HCT116 (cell line): ENCODE data around the gene ZSWIM7. TPM values are rescaled to one million over a fixed set of nuclear protein-coding genes. Genes with fewer than 3 reads are reported as not detected.

ENCODE experiments used
- ATAC-seq: fragments of 200-7000 bp; cut with Tn5 transposase; 2 replicates; pipeline ENCODE4 v1.9.1; 2020; ENCODE audit warnings: mild to moderate bottlenecking, moderate library complexity
- BruUV-seq: library from RNA; stranded (reverse); fragments of 400-500 nt; replicated peaks from 2 replicates; lab custom pipeline; 2021; lab: Mats Ljungman, UMichigan
- CTCF ChIA-PET: fragments of 300-600 bp; sonication (Branson Sonifier 250); formaldehyde crosslinking; loops from one replicate; lab custom pipeline; 2021; ENCODE audit warnings: antibody characterized with exemption; lab: Charles Lee
- POLR2A ChIA-PET: fragments of 300-600, 350-600 bp; sonication (Branson Sonifier 250); formaldehyde crosslinking; loops from one replicate; lab custom pipeline; 2021; ENCODE audit warnings: antibody characterized with exemption; lab: Charles Lee
- RAD21 ChIA-PET, 2 experiments: fragments of 300-600 bp; sonication (Branson Sonifier 250); formaldehyde crosslinking; loops; one replicate each; lab custom pipeline; 2023; ENCODE audit warnings: low total read pairs in 2 of 2; ENCODE audit not compliant: uncharacterized antibody in 2 of 2, unreplicated experiment in 2 of 2, low non-redundant PET in 1 of 2; lab: Charles Lee
- DNase-seq: peaks from one replicate; pipeline ENCODE4 v3.0.0-alpha.2; 2010; ENCODE audit warnings: low read depth, low spot score
- H2AFZ ChIP-seq: fragments of 200-600 bp; shearing (Covaris generic), sonication (generic); 2 replicates; pipeline ENCODE4 v1.6.1; 2017; ENCODE audit warnings: low read depth, mixed run types, mixed read lengths, antibody characterized with exemption, low read length; ENCODE audit not compliant: poor library complexity, severe bottlenecking
- H3K27ac ChIP-seq: 2 replicates; pipeline ENCODE4 v1.5.1; 2012; ENCODE audit warnings: low read depth, low read length
- H3K27me3 ChIP-seq: fragments of 200-600 bp; sonication (generic); 2 replicates; pipeline ENCODE4 v1.6.1; 2016; ENCODE audit warnings: mixed run types, low read length, mixed read lengths; ENCODE audit not compliant: insufficient read depth
- H3K36me3 ChIP-seq, 2 experiments: fragments of 200-500 bp in 1 of 2; fragments of 200-600 bp in 1 of 2; sonication (Bioruptor generic) in 1 of 2; sonication (generic) in 1 of 2; 2 replicates each; pipeline versions ENCODE4 v1.5.1 to v1.6.1; 2014 to 2016; ENCODE audit warnings: low read length in 2 of 2, inconsistent platforms in 1 of 2, mixed read lengths in 1 of 2, mixed run types in 1 of 2; ENCODE audit not compliant: insufficient read depth in 2 of 2, control insufficient read depth in 1 of 2
- H3K4me1 ChIP-seq, 2 experiments: fragments of 200-600 bp in 1 of 2; sonication (generic) in 1 of 2; 2 replicates each; pipeline versions ENCODE4 v1.5.1 to v1.6.1; 2012 to 2017; ENCODE audit warnings: low read length in 2 of 2, inconsistent platforms in 1 of 2, mild to moderate bottlenecking in 1 of 2, mixed read lengths in 1 of 2, mixed run types in 1 of 2, moderate library complexity in 1 of 2; ENCODE audit not compliant: insufficient read depth in 2 of 2, control insufficient read depth in 1 of 2
- H3K4me2 ChIP-seq: fragments of 200-600 bp; sonication (generic); 2 replicates; pipeline ENCODE4 v1.6.1; 2017; ENCODE audit warnings: mixed run types, low read length, mixed read lengths
- H3K4me3 ChIP-seq, 2 experiments: fragments of 200-600 bp in 1 of 2; sonication (generic) in 1 of 2; replicated peaks in 1 of 2; 2 replicates each; pipeline ENCODE4 v1.5.1; 2011 to 2016; ENCODE audit warnings: low read length in 2 of 2, control low read depth in 1 of 2, low read depth in 1 of 2, mild to moderate bottlenecking in 1 of 2, mixed read lengths in 1 of 2, mixed run types in 1 of 2
- H3K79me2 ChIP-seq: fragments of 200-600 bp; sonication (generic); 2 replicates; pipeline ENCODE4 v1.6.1; 2017; ENCODE audit warnings: mild to moderate bottlenecking, mixed run types, low read length, moderate library complexity, mixed read lengths; ENCODE audit not compliant: insufficient read depth
- H3K9ac ChIP-seq: fragments of 200-600 bp; sonication (generic); 2 replicates; pipeline ENCODE4 v1.6.1; 2016; ENCODE audit warnings: low read length, mixed read lengths
- H3K9me2 ChIP-seq: fragments of 200-600 bp; sonication (generic), shearing (Covaris generic); 2 replicates; pipeline ENCODE4 v1.6.1; 2017; ENCODE audit warnings: mixed run types, mild to moderate bottlenecking, moderate library complexity; ENCODE audit not compliant: insufficient read depth
- H3K9me3 ChIP-seq, 2 experiments: fragments of 200-500 bp in 1 of 2; fragments of 200-600 bp in 1 of 2; sonication (Bioruptor generic) in 1 of 2; sonication (generic) in 1 of 2; 2 replicates each; pipeline ENCODE4 v1.6.1; 2014 to 2017; ENCODE audit warnings: low read length in 2 of 2, mixed read lengths in 2 of 2, inconsistent platforms in 1 of 2, low read depth in 1 of 2, mild to moderate bottlenecking in 1 of 2, mixed run types in 1 of 2, moderate library complexity in 1 of 2; ENCODE audit not compliant: control insufficient read depth in 1 of 2, insufficient read depth in 1 of 2
- H4K20me1 ChIP-seq: fragments of 200-600 bp; sonication (generic), shearing (Covaris generic); 2 replicates; pipeline ENCODE4 v1.6.1; 2017; ENCODE audit warnings: mixed run types, mild to moderate bottlenecking, moderate library complexity; ENCODE audit not compliant: insufficient read depth
- CBX3 ChIP-seq: IDR thresholded peaks from 2 replicates; pipeline ENCODE4 v1.6.1; 2012; ENCODE audit warnings: low read depth
- FOSL1 ChIP-seq: IDR thresholded peaks from 2 replicates; pipeline ENCODE4 v1.6.1; 2012; ENCODE audit warnings: low read depth
- JUND ChIP-seq: IDR thresholded peaks from 2 replicates; pipeline ENCODE4 v1.6.1; 2012
- POLR2A ChIP-seq: IDR thresholded peaks from 2 replicates; pipeline ENCODE4 v1.7.0; 2011; ENCODE audit warnings: borderline replicate concordance; ENCODE audit not compliant: insufficient read depth, insufficient read length; ENCODE audit errors: extremely low read depth
- POLR2AphosphoS5 ChIP-seq: IDR thresholded peaks from 2 replicates; pipeline ENCODE4 v1.6.1; 2011; ENCODE audit warnings: mild to moderate bottlenecking, low read depth, low read length, moderate library complexity
- RAD21 ChIP-seq: IDR thresholded peaks from 2 replicates; pipeline ENCODE4 v1.6.1; 2012; ENCODE audit warnings: low read depth, mild to moderate bottlenecking
- SRF ChIP-seq: IDR thresholded peaks from 2 replicates; pipeline ENCODE4 v1.6.1; 2012; ENCODE audit warnings: low read depth
- TCF7L2 ChIP-seq: IDR thresholded peaks from 2 replicates; pipeline ENCODE4 v1.7.0; 2011; ENCODE audit warnings: borderline replicate concordance, inconsistent platforms; ENCODE audit not compliant: insufficient read depth, insufficient read length; ENCODE audit errors: extremely low read depth
- YY1 ChIP-seq: IDR thresholded peaks from 2 replicates; pipeline ENCODE4 v1.6.1; 2011; ENCODE audit warnings: low read length, low read depth, moderate library complexity, mild to moderate bottlenecking; ENCODE audit not compliant: insufficient replicate concordance; ENCODE audit errors: extremely low read depth
- intact Hi-C: fragments of 100-400 bp; cut with micrococcal nuclease; formaldehyde crosslinking; loops from 2 replicates; pipeline ENCODE4 v1.10.0; 2022
- total RNA-seq: library from RNA; stranded (reverse); gene quantifications from one replicate; pipeline ENCODE4 v1.2.1, GENCODE V29; 2021; ENCODE audit not compliant: unreplicated experiment
- TF ChIP-seq, protein P1 (sequence below): IDR thresholded peaks from 2 replicates; pipeline ENCODE4 v1.6.1; 2012
- TF ChIP-seq, protein P2 (sequence below), 3 experiments: fragments of 200-600 bp in 1 of 3; sonication (generic) in 1 of 3; IDR thresholded peaks in 2 of 3; conservative IDR thresholded peaks in 1 of 3; 2 replicates each; pipeline ENCODE4 v1.5.1; 2012 to 2017; ENCODE audit warnings: low read depth in 2 of 3, low read length in 2 of 3, antibody characterized with exemption in 1 of 3, borderline replicate concordance in 1 of 3, control low read depth in 1 of 3, mild to moderate bottlenecking in 1 of 3, mixed read lengths in 1 of 3, mixed run types in 1 of 3, moderate library complexity in 1 of 3; ENCODE audit not compliant: insufficient read depth in 1 of 3

The ZSWIM7 gene
- total RNA-seq, 1 experiment from 2014 or later, result 33.5 TPM

DNA sequence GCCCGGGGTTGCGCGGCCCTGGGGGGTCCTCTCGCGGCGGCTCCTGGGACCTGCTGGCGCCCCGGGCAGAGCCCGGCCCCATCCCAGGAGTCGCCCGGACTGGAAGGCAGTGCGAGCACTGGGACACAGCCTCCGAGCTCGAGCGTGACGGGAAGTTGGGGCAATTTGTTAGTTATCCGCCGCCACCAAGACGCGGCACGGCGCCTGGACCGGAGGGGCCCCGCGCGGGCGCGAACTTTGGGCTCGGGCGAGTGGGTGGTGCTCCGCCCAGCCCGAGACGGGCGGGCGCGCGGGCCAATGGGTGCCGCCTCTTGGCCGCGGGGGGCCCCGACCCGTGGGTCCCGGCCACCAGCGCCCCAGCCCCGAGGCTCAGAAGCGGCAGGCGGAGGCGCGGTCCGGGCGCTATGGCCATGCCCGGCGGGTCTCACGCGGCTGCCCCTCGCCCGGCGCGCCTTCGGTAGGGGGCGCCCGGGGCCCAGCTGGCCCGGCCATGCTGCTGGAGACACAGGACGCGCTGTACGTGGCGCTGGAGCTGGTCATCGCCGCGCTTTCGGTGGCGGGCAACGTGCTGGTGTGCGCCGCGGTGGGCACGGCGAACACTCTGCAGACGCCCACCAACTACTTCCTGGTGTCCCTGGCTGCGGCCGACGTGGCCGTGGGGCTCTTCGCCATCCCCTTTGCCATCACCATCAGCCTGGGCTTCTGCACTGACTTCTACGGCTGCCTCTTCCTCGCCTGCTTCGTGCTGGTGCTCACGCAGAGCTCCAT lies 54.6 kb downstream of the ZSWIM7 start, which contains the start of gene ADORA2B:
Gene ADORA2B, plus strand, starts transcription at position 372 of the 768 bp plus-strand sequence. Its CDS starts 119 bp downstream, at position 491.
- peak; percentile 81 for ATAC-seq
- Histone ChIP-seq H3K36me3 (peaks cover 0 to 1% of the 10 kb centered on the region in 2 experiments; a peak in 1 of 4 replicates), H3K9me2 (no peaks in the 10 kb centered on the region), H3K9me3 (no peaks in the 10 kb centered on the region), H4K20me1 (no peaks in the 10 kb centered on the region), H3K27me3 (no peaks in the 10 kb centered on the region), H3K9ac (peak within 1 kb of the TSS; percentile 91), H3K4me3 (peak within 1 kb of the TSS; percentile 56 to 86), H3K4me1 (peaks cover 17 to 55% of the 10 kb centered on the region in 2 experiments), H3K27ac (peak within 1 kb of the TSS; percentile 92), H3K79me2 (peaks cover 49% of the 10 kb centered on the region), H3K4me2 (peak within 1 kb of the TSS; percentile 99), H2AFZ (no peak within 1 kb of the TSS)
- ChIA-PET POLR2A (interaction anchor here (0.6 to 3.9 kb wide), 7 partner anchors 8 to 54 kb away, joined by 3 to 20 read pairs (median 5); partner anchors contain the start of genes TTC19 and ZSWIM7), RAD21 (interaction anchor here (0.6 to 1.1 kb wide), 5 partner anchors 13 to 117 kb away, joined by 3 to 6 read pairs (median 3); no protein-coding TSS in a partner anchor), CTCF (interaction anchor here (0.7 to 2.4 kb wide), 9 partner anchors 9 to 64 kb away, joined by 3 to 13 read pairs (median 3); partner anchors contain the start of genes TTC19 and ZSWIM7)
- intact Hi-C loops, result loop anchor here (2.0 to 5.0 kb wide), 2 partner anchors 54 to 688 kb away; partner anchors contain the start of genes TTC19 and ZSWIM7
- no TSS peak for BruUV-seq
- TF ChIP-seq SRF (no peak), CBX3 (no peak), YY1 (peak; percentile 64), POLR2AphosphoS5 (peak; percentile 85), TCF7L2 (peak; percentile 51), FOSL1 (no peak), JUND (no peak), POLR2A (peak; percentile 20), RAD21 (peak; percentile 77)
- TF ChIP-seq, protein P1, sequence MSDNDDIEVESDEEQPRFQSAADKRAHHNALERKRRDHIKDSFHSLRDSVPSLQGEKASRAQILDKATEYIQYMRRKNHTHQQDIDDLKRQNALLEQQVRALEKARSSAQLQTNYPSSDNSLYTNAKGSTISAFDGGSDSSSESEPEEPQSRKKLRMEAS, result peak; percentile 89
- TF ChIP-seq, protein P2, sequence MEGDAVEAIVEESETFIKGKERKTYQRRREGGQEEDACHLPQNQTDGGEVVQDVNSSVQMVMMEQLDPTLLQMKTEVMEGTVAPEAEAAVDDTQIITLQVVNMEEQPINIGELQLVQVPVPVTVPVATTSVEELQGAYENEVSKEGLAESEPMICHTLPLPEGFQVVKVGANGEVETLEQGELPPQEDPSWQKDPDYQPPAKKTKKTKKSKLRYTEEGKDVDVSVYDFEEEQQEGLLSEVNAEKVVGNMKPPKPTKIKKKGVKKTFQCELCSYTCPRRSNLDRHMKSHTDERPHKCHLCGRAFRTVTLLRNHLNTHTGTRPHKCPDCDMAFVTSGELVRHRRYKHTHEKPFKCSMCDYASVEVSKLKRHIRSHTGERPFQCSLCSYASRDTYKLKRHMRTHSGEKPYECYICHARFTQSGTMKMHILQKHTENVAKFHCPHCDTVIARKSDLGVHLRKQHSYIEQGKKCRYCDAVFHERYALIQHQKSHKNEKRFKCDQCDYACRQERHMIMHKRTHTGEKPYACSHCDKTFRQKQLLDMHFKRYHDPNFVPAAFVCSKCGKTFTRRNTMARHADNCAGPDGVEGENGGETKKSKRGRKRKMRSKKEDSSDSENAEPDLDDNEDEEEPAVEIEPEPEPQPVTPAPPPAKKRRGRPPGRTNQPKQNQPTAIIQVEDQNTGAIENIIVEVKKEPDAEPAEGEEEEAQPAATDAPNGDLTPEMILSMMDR (IDR thresholded peaks at IDR 0.05 in 2 of 3, conservative IDR thresholded peaks at IDR 0.05 in 1 of 3; ENCODE audit: borderline replicate concordance in 1 of 3, insufficient read depth in 1 of 3, low read depth in 2 of 3, low read length in 2 of 3), result peak; percentile 25 to 43 (median 43); a peak in 5 of 6 replicates
- no peak for DNase-seq
